Liver (tissue), 3 donors: Measurements from ENCODE around the gene CELF2.

Source experiments
- JUND ChIP-seq, 2 donors: IDR thresholded peaks; 2 replicates each; pipeline ENCODE4 v1.6.1; 2016; ENCODE audit warnings: antibody characterized with exemption in 2 of 2
- TF ChIP-seq, protein P1 (sequence below): IDR thresholded peaks from 2 replicates; pipeline ENCODE4 v1.6.1; 2016; ENCODE audit warnings: antibody characterized with exemption, mild to moderate bottlenecking
- TF ChIP-seq, protein P2 (sequence below): fragments of 150-350 bp; IDR thresholded peaks from 2 replicates; pipeline ENCODE4 v1.5.1; 2017; ENCODE audit warnings: improper control_type of control experiment, low read depth, low read length; ENCODE audit not compliant: missing input control
- TF ChIP-seq, protein P3 (sequence below): IDR thresholded peaks from 2 replicates; pipeline ENCODE4 v1.6.1; 2016; ENCODE audit warnings: antibody characterized with exemption
- donor health status: healthy.
- donor health status: healthy.

DNA sequence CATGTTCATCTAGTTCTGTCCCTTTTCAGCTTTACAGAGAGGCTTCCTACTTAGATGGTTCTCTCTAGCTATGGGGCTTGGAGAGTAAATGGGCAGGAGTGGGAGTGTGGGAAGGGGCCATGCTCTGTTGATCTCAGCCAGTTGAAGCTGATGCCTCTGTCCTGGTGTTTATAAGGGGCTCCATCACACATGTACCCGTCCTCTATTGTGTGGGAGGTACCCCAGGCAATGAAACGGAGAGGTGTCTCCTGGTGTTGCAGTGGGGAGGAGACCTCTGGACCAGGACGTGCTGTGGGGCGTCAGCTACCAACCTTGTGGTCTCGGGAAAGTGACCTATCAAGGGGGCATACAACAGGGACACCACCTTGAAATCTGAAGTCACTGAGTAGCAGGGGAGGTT, 173.5 kb downstream of the CELF2 start:
- TF ChIP-seq JUND (IDR thresholded peaks at IDR 0.05): no peak
- TF ChIP-seq, protein P1, sequence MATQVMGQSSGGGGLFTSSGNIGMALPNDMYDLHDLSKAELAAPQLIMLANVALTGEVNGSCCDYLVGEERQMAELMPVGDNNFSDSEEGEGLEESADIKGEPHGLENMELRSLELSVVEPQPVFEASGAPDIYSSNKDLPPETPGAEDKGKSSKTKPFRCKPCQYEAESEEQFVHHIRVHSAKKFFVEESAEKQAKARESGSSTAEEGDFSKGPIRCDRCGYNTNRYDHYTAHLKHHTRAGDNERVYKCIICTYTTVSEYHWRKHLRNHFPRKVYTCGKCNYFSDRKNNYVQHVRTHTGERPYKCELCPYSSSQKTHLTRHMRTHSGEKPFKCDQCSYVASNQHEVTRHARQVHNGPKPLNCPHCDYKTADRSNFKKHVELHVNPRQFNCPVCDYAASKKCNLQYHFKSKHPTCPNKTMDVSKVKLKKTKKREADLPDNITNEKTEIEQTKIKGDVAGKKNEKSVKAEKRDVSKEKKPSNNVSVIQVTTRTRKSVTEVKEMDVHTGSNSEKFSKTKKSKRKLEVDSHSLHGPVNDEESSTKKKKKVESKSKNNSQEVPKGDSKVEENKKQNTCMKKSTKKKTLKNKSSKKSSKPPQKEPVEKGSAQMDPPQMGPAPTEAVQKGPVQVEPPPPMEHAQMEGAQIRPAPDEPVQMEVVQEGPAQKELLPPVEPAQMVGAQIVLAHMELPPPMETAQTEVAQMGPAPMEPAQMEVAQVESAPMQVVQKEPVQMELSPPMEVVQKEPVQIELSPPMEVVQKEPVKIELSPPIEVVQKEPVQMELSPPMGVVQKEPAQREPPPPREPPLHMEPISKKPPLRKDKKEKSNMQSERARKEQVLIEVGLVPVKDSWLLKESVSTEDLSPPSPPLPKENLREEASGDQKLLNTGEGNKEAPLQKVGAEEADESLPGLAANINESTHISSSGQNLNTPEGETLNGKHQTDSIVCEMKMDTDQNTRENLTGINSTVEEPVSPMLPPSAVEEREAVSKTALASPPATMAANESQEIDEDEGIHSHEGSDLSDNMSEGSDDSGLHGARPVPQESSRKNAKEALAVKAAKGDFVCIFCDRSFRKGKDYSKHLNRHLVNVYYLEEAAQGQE: no peak
- TF ChIP-seq, protein P2, sequence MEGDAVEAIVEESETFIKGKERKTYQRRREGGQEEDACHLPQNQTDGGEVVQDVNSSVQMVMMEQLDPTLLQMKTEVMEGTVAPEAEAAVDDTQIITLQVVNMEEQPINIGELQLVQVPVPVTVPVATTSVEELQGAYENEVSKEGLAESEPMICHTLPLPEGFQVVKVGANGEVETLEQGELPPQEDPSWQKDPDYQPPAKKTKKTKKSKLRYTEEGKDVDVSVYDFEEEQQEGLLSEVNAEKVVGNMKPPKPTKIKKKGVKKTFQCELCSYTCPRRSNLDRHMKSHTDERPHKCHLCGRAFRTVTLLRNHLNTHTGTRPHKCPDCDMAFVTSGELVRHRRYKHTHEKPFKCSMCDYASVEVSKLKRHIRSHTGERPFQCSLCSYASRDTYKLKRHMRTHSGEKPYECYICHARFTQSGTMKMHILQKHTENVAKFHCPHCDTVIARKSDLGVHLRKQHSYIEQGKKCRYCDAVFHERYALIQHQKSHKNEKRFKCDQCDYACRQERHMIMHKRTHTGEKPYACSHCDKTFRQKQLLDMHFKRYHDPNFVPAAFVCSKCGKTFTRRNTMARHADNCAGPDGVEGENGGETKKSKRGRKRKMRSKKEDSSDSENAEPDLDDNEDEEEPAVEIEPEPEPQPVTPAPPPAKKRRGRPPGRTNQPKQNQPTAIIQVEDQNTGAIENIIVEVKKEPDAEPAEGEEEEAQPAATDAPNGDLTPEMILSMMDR: no peak
- TF ChIP-seq, protein P3, sequence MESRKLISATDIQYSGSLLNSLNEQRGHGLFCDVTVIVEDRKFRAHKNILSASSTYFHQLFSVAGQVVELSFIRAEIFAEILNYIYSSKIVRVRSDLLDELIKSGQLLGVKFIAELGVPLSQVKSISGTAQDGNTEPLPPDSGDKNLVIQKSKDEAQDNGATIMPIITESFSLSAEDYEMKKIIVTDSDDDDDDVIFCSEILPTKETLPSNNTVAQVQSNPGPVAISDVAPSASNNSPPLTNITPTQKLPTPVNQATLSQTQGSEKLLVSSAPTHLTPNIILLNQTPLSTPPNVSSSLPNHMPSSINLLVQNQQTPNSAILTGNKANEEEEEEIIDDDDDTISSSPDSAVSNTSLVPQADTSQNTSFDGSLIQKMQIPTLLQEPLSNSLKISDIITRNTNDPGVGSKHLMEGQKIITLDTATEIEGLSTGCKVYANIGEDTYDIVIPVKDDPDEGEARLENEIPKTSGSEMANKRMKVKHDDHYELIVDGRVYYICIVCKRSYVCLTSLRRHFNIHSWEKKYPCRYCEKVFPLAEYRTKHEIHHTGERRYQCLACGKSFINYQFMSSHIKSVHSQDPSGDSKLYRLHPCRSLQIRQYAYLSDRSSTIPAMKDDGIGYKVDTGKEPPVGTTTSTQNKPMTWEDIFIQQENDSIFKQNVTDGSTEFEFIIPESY: no peak
